Stimulated activated CD4-positive, alpha-beta T cell treated with anti-CD3 and anti-CD28 coated beads, Interleukin-1b, Interleukin-23, amount 100 ng/mL, for 1 hour (primary cell): ENCODE results near the gene ACACA.

Source experiments
- DNase-seq, 2 donors: peaks; one replicate each; pipeline ENCODE4 v3.0.0-alpha.2; 2020; ENCODE audit warnings: low read depth in 2 of 2

Gene ACACA

DNA sequence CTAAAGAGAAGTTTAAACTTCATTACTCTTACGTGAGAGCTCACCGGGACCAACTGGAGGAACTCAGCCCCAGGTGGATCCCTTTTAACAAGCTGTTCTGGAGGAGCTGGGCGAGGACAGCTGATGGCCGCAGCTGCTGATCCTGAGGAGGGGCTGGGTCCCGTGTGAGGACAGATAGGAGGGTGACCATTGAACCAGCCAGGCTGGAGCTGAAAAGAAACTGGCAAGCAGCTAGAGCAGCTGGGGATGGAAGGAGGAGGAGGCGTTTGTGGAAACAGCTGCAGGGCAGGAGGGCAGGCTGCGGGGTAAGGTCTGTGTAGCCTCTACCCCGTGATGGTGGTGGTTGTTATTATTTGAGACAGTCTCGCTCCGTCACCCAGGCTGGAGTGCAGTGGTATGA, 338.4 kb downstream of the ACACA start:
- no peak for DNase-seq

- no peak for DNase-seq
Measured at GRCh38 chr17:37067555-37068111, 339.0 kb downstream of the ACACA start.

DNA sequence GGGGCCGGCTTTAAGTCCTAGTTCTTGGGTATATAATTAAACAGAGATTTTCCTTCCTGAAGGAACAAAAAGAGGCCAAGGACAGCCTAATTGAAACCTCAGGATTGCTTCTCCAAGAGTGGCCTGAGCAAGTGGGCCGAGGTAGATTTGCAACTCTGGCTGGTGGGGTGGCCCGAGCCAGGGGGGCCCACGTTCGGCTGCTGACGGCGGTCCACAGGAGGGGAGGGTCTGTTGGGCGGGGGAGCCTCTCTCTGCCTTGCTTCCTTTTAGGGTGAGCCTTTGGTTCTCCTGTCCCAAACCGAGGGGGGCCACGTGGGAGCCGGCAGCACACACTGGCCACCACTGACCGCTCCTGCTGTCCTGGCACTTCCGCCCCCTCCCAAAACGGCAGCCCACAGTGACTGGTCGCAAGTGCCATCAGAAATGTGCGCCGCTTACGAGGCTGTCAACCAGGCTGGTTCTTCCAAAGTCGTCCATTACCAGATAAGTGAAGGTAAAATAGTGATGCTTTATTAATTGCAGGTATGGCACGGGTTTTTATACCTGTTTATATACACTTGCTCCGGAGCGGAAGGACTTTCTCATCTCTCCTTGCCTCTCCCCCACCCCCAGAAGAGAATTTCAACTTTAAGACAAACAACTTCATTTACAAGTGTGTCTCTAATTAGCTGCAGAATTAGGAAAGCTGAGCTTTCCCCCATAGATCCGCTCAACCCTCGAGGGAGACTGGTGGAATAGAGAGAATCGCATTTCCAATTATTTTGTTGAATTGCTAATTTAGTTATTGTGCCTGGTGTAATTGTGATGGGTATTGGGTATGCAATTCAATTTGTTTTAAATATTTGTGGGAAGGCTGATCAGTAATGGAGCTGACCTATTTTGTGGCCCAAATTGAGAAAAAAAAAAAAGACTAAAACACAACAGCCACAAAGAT, 340.0 kb downstream of the ACACA start:
- DNase-seq = no peak

DNA sequence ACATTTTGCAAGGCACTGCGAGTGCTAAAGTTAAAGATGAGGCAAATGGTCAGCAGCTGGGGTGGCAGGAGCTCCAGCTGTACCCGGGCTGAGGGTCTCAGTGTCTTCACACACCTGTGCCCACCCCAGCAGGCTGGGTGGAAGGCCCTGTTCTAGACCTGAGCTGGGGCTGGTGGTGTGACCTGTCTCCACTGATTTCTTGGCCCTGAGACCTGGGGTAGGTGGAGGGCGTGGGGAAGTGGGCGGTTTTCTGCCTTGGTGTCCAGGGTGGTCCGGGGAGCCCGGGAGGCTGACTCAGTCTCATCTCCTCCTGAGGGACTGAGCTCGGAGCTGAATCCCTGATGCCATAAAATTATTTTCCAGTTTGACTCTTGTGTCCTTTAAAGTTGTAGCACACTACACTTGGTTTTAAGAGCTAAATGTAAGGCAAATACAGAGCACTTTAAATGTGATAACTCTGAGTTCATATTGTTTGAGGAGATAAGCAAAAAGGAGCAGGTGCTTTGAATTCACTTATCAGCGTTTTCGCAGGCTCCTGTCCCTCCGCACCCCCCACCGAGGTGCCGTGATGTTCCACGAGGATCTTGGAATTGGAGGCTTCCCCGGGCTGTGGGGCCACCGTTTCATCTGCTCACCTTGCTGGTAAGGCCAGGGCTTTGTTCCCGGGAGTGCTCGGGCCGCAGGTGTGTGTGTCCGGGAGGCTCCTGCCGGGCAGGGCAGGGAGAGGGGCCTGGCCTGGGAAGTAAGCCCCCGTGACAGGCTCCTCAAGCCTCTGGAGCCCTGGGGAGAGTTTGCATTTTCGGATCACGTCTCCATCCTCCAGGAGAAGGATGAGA, 340.9 kb downstream of the ACACA start:
- no peak for DNase-seq

GRCh38 chr17:37064956-37065355, 341.7 kb downstream of the ACACA start:
- no peak for DNase-seq

DNA sequence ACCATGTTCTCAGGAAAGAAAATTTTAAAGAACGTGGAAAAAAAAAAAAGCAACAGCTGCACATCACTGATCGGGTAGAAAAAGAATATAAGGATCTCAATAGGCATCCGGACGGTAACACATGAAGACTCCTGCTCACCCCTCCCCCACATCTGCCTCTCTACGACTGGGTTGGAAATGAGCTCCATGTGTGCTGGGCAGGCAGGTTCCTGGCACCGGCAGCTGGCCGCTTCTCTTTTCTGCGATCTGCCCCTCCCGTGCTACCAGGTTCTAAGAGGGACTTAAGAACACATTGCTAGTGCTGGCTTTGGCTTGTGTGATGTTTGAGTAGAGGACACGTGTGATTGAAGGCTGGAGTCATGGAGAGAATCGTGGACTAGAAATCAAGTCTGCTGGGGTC, 342.4 kb downstream of the ACACA start:
- no peak for DNase-seq

DNA sequence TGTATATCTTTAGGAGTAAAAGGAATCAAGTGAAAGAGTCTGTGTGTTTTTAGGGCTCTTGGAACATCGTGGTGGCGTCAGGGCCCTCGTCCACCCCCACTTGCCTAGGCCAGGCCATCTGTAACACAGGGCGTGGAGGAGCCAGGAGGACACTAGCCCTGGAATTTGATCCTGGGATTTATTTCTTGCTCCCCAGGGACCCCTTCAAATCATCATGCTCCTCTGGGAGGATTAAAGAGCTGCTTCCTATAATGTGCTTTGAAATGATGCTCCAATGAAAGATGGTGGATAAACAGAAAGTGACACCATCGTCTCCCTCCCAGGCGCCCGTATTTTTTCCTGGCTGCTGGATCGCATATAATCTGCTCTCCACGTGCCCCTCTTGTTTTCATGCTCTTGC, 344.6 kb downstream of the ACACA start:
- no peak for DNase-seq

- DNase-seq = no peak
Measured at GRCh38 chr17:37060928-37061327, 345.7 kb downstream of the ACACA start.

- DNase-seq = no peak
Measured at GRCh38 chr17:37060094-37060493, 346.5 kb downstream of the ACACA start.

DNA sequence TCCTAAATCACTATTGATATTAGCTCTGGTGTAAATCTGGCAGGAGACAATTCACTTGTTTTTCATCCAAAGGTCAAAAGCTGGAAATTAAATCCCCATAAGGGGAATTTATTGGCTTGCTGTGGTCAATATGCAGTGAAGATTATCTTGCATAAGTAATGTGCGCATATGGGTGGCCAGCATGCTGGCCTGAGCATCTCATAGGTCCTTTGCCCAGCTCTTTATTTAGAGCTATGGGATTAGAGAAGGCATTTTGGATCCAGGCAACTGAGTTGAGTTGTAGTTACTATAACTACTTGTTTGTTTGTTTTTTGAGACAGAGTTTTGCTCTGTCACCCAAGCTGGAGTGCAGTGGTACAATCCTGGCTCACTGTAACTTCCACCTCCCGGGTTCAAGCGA, 347.1 kb downstream of the ACACA start:
- DNase-seq = no peak

DNA sequence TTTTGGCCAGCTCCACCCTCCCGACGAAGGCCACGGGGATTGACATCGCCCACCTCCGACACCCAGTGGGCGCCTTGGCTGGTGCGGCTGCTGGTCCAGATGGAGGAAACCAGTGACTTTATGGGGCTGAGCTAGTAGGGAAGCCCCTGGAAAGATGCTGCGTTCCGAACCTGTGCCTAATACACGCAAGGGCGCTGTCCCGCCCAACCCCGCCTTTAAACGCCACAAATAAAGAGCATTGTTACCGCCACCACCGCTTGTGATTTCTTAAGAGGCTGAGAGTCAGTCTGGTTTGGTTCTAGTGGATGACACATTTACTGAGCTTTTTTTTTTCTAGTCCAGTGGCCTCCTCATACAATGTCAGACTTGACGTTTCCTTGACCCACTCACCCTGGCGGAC, 350.0 kb downstream of the ACACA start:
- DNase-seq = no peak

DNA sequence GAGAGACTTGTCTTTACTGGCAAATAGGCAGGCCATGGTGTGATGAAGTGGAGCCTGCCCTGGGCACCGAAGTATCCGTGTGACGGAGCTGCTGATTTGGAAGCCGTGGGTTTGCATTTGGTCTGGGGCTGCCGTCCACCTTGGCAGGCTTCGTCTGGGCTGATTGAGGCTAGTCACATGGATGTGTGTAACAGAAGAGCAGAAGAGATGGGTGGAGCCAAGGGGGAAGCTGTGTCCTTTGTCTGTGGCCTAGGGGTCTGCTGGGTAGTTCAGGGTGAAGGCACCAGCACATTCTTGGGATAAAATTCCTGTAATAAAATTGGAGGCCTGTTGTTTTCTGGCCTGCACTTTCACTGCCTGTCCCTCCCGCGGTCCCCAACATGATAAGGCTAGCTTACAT, 351.7 kb downstream of the ACACA start:
- no peak for DNase-seq

DNA sequence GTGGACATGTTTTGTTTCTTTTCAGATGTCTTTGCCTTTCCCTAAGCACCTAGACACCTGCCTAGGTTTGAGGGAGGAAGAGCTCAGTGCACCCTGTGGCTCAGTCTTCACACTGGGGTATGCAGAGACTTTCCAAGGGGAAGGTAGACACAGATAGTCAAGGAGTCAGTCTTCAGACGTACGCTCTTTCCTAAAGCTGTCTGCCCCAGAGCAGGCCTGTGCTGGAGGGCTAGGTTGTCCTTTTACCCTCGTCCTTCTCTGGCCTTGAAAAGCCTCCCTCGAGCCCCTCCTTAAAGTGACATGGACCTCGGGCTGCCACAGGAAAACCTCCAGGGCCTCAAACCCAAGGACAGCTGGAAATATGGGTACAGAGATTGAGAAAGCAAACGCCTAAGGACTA, 354.2 kb downstream of the ACACA start:
- DNase-seq = no peak

DNA sequence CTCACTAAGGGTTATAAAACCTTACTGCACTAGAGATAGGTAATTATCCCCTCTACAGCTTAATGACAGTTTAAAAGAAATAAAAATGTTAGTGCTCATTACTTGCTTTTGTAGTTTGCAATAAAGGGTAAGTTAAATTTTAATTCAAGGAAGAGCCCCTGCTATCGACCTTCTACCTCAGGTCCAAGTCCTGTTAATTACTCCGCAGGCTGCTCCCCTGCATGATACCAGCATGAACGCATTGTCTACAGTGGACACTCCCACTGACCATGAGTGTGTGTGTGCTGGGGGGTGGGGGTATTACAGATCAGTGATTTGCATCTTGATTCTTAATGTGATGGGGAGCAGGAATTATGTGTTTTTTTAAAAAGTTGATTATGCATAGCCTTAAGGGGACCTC, 354.8 kb downstream of the ACACA start:
- no peak for DNase-seq

DNA sequence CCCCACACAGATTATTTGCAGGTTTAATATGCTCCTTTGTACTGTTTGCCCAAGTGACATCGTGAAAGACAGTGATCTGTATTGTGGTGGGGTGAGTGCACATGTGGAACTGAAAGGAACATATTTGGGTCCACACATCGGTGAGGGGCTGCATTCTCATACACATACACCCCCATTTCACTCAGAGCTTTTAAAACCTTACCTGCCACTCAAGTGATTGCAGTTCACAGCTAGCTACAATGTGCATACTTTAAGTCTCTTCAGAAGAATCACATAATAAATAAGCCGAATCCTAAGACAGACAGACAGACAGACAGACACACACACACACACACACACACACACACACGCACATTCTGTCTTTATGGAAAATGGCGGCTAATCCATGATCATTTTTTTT, 355.3 kb downstream of the ACACA start:
- no peak for DNase-seq

GRCh38 chr17:37050920-37051319, 355.7 kb downstream of the ACACA start:
- DNase-seq = no peak

- no peak for DNase-seq
Measured at GRCh38 chr17:37048811-37049210, 357.8 kb downstream of the ACACA start.

DNA sequence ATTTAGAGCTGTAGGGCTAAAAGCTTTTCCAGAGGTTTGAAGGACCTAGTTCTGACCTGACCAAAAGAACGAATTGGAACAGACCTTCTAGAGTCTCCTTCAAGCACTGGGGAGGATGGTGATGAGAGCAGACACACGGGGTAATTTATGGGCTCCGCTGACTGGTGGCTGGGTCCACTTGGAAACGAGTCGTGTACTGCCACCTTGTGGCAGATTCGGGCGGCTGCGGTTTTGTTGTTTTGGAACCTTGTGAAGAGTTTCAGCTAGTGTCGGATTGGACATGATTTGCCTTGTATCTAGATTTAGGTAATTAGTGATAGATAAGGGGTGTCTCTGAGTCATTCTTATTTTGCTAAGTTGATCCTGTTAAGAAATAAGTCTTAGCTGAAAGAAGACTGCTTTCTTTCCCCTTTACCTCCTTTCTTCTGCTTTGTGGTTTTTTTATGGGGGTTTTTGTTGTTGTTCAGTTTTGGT, 359.0 kb downstream of the ACACA start:
- DNase-seq = peak; percentile 59 to 61

DNA sequence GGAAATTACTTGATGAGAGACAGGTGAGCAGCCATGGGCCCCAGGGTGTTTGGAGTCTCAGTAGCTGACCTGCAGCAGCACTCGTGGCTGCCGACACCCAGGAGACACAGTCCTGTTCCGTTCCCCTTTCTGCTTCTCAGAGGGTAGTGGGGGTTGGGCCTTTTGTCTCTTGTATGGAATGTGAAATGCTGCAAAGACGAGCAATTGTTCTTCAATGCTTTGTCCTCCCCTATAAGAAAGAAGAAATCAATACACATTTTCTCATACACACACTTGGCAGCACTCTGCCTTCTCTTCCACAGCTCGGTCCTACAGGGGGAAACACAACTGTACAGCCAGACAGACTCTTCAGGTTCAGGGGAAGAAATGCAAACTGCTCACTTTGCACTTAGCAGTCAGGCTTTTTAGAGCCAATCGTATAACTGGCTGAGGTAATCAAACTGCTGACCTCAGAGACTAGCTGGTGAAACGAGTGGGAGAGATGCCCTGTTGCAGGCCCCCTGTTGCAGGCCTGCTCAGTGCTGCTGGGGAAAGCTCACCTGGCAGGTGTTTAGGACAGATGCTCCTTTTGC, 361.2 kb downstream of the ACACA start:
- DNase-seq = no peak

DNA sequence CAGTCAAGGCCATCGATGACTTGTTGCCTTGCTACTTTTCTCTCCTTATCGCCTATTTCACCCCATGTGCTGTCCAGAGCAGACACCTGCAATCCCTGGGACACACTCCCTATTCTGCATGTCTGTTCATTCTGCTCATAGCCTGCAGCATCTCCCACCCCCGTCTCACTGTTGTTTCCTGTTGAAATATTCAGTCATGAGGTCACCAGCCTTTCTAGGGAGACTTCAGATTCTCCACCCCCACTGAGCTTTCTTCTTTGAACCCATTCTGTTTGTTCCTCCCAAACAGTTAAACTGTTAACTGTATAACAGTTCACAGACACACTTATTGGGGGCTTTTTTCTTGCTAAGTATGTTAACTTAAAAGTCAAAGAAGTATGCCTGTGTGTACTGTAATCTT, 363.4 kb downstream of the ACACA start:
- no peak for DNase-seq

GRCh38 chr17:37041932-37042331, 364.7 kb downstream of the ACACA start:
- no peak for DNase-seq

GRCh38 chr17:37039269-37039668, 367.4 kb downstream of the ACACA start:
- DNase-seq = no peak
